Caki2 (cell line): Measurements from ENCODE around the gene KISS1. TPM values are rescaled to one million over a fixed set of nuclear protein-coding genes. Genes with fewer than 3 reads are reported as not detected.

Experiments
- DNase-seq: peaks from one replicate; pipeline ENCODE4 v3.0.0-alpha.2; 2015; ENCODE audit warnings: low read depth
- in situ Hi-C: cut with HindIII; loops from 2 replicates; pipeline ENCODE4 v1.10.0; 2016; ENCODE audit warnings: low sequenced_read_pairs, low pct_unique_long_range_greater_than_20kb, mixed read lengths
- total RNA-seq: library from RNA; depleted of rRNA; stranded (reverse); fragments of >200 nt; shearing (Covaris generic); gene quantifications from 2 replicates; pipeline ENCODE4 v1.2.3, GENCODE V29; 2014; ENCODE audit warnings: low replicate concordance

KISS1 gene
- total RNA-seq, 1 experiment from 2014 or later, result not detected

- no peak for DNase-seq
- in situ Hi-C loops, result no loop called here
Observed at GRCh38 chr1:204222006-204222763, 25.9 kb upstream of the KISS1 start.

GRCh38 chr1:204221271-204221670, 25.0 kb upstream of the KISS1 start:
- in situ Hi-C loops, result no loop called here
- DNase-seq, result no peak

GRCh38 chr1:204219971-204220616, 23.8 kb upstream of the KISS1 start:
- DNase-seq, result no peak
- in situ Hi-C loops, result no loop called here

GRCh38 chr1:204218552-204218951, 22.3 kb upstream of the KISS1 start:
- no peak for DNase-seq
- in situ Hi-C loops, result no loop called here

- DNase-seq, result no peak
- in situ Hi-C loops, result no loop called here
Observed at GRCh38 chr1:204217648-204218000, 21.3 kb upstream of the KISS1 start.

GRCh38 chr1:204216880-204217647, 20.8 kb upstream of the KISS1 start:
- DNase-seq, result no peak
- in situ Hi-C loops, result no loop called here

- no peak for DNase-seq
- in situ Hi-C loops, result no loop called here
Observed at GRCh38 chr1:204216236-204216635, 19.9 kb upstream of the KISS1 start.

GRCh38 chr1:204213668-204214662, 17.7 kb upstream of the KISS1 start, which contains the start of gene GOLT1A:
Gene GOLT1A (minus strand): TSS chr1:204213988. CDS start chr1:204213906, 82 bp downstream.
- in situ Hi-C loops, result no loop called here
- peak; percentile 97 for DNase-seq

GRCh38 chr1:204212715-204213114, 16.4 kb upstream of the KISS1 start:
- no peak for DNase-seq
- in situ Hi-C loops, result no loop called here

- DNase-seq, result no peak
- in situ Hi-C loops, result no loop called here
Observed at GRCh38 chr1:204211046-204211445, 14.8 kb upstream of the KISS1 start.

- peak; percentile 20 for DNase-seq
- in situ Hi-C loops, result no loop called here
Observed at GRCh38 chr1:204207136-204207616, 10.9 kb upstream of the KISS1 start.

GRCh38 chr1:204206121-204206520, 9.8 kb upstream of the KISS1 start:
- DNase-seq, result no peak
- in situ Hi-C loops, result no loop called here

GRCh38 chr1:204205486-204205885, 9.2 kb upstream of the KISS1 start:
- in situ Hi-C loops, result no loop called here

GRCh38 chr1:204204944-204205343, 8.7 kb upstream of the KISS1 start:
- no peak for DNase-seq
- in situ Hi-C loops, result no loop called here

More at GRCh38 chr1:204205486-204205885, 9.2 kb upstream of the KISS1 start:
- DNase-seq, result no peak

- DNase-seq, result no peak
- in situ Hi-C loops, result no loop called here
Observed at GRCh38 chr1:204203206-204203767, 7.0 kb upstream of the KISS1 start.

- in situ Hi-C loops, result no loop called here
- DNase-seq, result no peak
Observed at GRCh38 chr1:204202481-204202880, 6.2 kb upstream of the KISS1 start.

GRCh38 chr1:204201348-204202040, 5.2 kb upstream of the KISS1 start:
- in situ Hi-C loops, result no loop called here
- no peak for DNase-seq
